HL-60 (cell line): ENCODE measurements around the gene SP5.

Source experiments
- CTCF ChIP-seq: IDR thresholded peaks from one replicate; pipeline ENCODE4 v1.5.1; 2011; ENCODE audit warnings: low read length, control low read depth, inconsistent platforms; ENCODE audit not compliant: insufficient read depth
- GABPA ChIP-seq: IDR thresholded peaks from 2 replicates; pipeline ENCODE4 v1.6.1; 2012; ENCODE audit warnings: low read depth
- POLR2AphosphoS5 ChIP-seq: IDR thresholded peaks from 2 replicates; pipeline ENCODE4 v1.6.1; 2012; ENCODE audit warnings: low read depth
- REST ChIP-seq: IDR thresholded peaks from 2 replicates; pipeline ENCODE4 v1.6.1; 2012; ENCODE audit warnings: low read depth; ENCODE audit not compliant: insufficient replicate concordance
- SPI1 ChIP-seq: IDR thresholded peaks from 2 replicates; pipeline ENCODE4 v1.6.1; 2012; ENCODE audit warnings: low read depth, mild to moderate bottlenecking, borderline replicate concordance

GRCh38 chr2:170715932-170716777 lies 1.0 kb downstream of the SP5 start:
- no peak for TF ChIP-seq POLR2AphosphoS5
- no peak for TF ChIP-seq CTCF
- no peak for TF ChIP-seq REST
- TF ChIP-seq GABPA: no peak
- TF ChIP-seq SPI1: no peak
